Central memory CD8-positive, alpha-beta T cell (primary cell): ENCODE data around the gene ALB.

Source experiments
- ATAC-seq: fragments of 150-1000 bp; cut with Tn5 transposase; replicated peaks from 2 replicates; pipeline ENCODE4 v1.10.0; 2022; ENCODE audit warnings: mild to moderate bottlenecking, moderate FRiP score, moderate number of reproducible peaks; ENCODE audit not compliant: poor library complexity, severe bottlenecking; ENCODE audit errors: extremely low read depth
- DNase-seq, 2 donors: peaks; one replicate each; pipeline ENCODE4 v3.0.0; 2021; ENCODE audit warnings: low spot score in 2 of 2
- H3K27ac Mint-ChIP-seq: one replicate; pipeline ENCODE4 v1.8.0; 2022; ENCODE audit warnings: low read depth, mild to moderate bottlenecking, moderate library complexity, mixed read lengths
- H3K27me3 Mint-ChIP-seq: one replicate; pipeline ENCODE4 v1.8.0; 2022; ENCODE audit warnings: mixed read lengths
- H3K36me3 Mint-ChIP-seq: one replicate; pipeline ENCODE4 v1.8.0; 2022; ENCODE audit warnings: mild to moderate bottlenecking, moderate library complexity, mixed read lengths; ENCODE audit not compliant: insufficient read depth
- H3K4me1 Mint-ChIP-seq: one replicate; pipeline ENCODE4 v1.8.0; 2022; ENCODE audit warnings: mixed read lengths
- H3K4me3 Mint-ChIP-seq: one replicate; pipeline ENCODE4 v1.8.0; 2022; ENCODE audit warnings: mild to moderate bottlenecking, moderate library complexity, mixed read lengths
- H3K9me3 Mint-ChIP-seq: one replicate; pipeline ENCODE4 v1.8.0; 2022; ENCODE audit warnings: mixed read lengths

The ALB gene

GRCh38 chr4:73437558-73437956, 33.5 kb downstream of the ALB start:
- Mint-ChIP-seq H3K27ac (no peak overlapping the region), H3K4me3 (no peak overlapping the region), H3K36me3 (no peaks in the 10 kb centered on the region), H3K4me1 (no peaks in the 10 kb centered on the region), H3K9me3 (no peaks in the 10 kb centered on the region), H3K27me3 (peaks cover 20% of the 10 kb centered on the region)
- ATAC-seq (no peak), DNase-seq (no peak)

DNA sequence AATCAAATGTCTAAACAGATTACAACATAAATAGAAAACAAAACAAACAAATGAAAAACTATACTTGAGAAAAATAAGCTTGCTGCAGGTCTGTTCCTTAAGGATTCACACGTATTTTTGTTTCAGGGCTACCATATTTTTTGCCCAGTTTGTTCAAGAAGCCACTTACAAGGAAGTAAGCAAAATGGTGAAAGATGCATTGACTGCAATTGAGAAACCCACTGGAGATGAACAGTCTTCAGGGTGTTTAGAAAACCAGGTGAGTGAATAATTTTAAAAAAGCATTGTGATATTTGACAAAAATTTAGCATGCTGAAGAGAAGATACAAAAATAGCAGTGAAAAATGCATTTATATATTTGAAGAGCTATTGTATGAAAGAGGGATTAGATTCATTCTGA, 34.0 kb downstream of the ALB start:
- DNase-seq (no peak), ATAC-seq (no peak)
- no peak overlapping the region for H3K27ac Mint-ChIP-seq
- H3K27me3 Mint-ChIP-seq: peaks cover 16% of the 10 kb centered on the region
- H3K4me3 Mint-ChIP-seq: no peak overlapping the region
- H3K9me3 Mint-ChIP-seq: no peaks in the 10 kb centered on the region
- H3K36me3 Mint-ChIP-seq: no peaks in the 10 kb centered on the region
- H3K4me1 Mint-ChIP-seq: no peaks in the 10 kb centered on the region

GRCh38 chr4:73438582-73439215, 34.6 kb downstream of the ALB start:
- H3K4me1 Mint-ChIP-seq: no peaks in the 10 kb centered on the region
- DNase-seq (no peak), ATAC-seq (no peak)
- H3K9me3 Mint-ChIP-seq: no peaks in the 10 kb centered on the region
- H3K27ac Mint-ChIP-seq: no peak overlapping the region
- H3K36me3 Mint-ChIP-seq: no peaks in the 10 kb centered on the region
- H3K27me3 Mint-ChIP-seq: peaks cover 11% of the 10 kb centered on the region
- H3K4me3 Mint-ChIP-seq: no peak overlapping the region

GRCh38 chr4:73439445-73439844, 35.4 kb downstream of the ALB start:
- DNase-seq (no peak), ATAC-seq (no peak)
- H3K9me3 Mint-ChIP-seq: no peaks in the 10 kb centered on the region
- H3K4me3 Mint-ChIP-seq: no peak overlapping the region
- H3K4me1 Mint-ChIP-seq: no peaks in the 10 kb centered on the region
- H3K27me3 Mint-ChIP-seq: peaks cover 11% of the 10 kb centered on the region
- no peaks in the 10 kb centered on the region for H3K36me3 Mint-ChIP-seq
- no peak overlapping the region for H3K27ac Mint-ChIP-seq

DNA sequence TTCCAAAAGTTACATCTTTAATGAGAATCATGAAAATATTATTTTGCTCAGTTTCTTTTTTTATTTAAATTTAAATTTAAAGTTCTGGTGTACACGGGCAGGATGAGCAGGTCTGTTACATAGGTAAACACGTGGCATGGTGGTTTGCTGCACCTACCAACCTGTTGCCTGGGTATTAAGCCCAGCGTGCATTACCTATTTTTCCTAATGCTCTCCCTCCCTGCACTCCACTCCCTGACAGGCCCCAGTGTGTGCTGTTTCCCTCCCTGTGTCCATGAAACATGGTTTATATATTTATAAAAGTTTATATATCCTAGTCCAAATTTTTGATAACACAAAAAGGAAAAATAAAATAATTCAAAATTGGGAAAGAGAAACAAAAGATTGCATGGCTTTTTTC, 35.9 kb downstream of the ALB start:
- Mint-ChIP-seq H3K27ac (no peak overlapping the region), H3K4me1 (no peaks in the 10 kb centered on the region), H3K36me3 (no peaks in the 10 kb centered on the region), H3K4me3 (no peak overlapping the region), H3K9me3 (no peaks in the 10 kb centered on the region), H3K27me3 (peaks cover 11% of the 10 kb centered on the region)
- DNase-seq: no peak
- ATAC-seq: no peak

DNA sequence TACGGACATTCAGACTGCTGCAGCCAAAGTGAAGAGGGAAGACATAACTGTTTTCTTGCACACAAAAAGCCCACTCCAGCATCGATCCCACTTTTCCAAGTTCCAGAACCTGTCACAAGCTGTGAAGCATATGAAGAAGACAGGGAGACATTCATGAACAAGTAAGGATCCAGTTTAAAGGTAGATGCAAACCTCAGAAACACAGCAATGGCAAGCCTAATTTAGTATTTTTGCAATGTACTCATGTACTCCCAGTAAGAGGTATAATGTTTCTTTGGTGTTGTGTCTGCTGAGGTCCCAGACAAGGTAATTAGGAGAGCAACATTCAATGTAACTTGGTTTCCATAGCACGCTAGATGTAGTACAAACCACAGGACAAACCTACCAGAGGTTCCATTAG, 36.6 kb downstream of the ALB start:
- Mint-ChIP-seq H3K36me3 (no peaks in the 10 kb centered on the region), H3K4me3 (no peak overlapping the region), H3K27ac (no peak overlapping the region), H3K9me3 (no peaks in the 10 kb centered on the region), H3K4me1 (no peaks in the 10 kb centered on the region), H3K27me3 (peaks cover 11% of the 10 kb centered on the region)
- no peak for DNase-seq
- no peak for ATAC-seq

DNA sequence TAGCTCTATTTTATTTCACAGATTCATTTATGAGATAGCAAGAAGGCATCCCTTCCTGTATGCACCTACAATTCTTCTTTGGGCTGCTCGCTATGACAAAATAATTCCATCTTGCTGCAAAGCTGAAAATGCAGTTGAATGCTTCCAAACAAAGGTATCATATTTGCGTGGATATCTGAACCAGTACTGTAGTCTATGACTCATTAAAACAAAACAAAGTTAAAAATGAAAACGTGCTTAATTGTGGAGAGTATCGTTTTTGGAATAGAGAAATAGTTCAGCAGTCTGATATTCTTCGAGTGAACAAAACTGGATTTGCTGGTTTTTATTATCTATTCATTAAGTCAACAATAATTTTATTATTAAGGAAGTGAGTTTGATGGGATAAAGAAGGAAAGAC, 38.2 kb downstream of the ALB start:
- Mint-ChIP-seq H3K27me3 (peaks cover 11% of the 10 kb centered on the region), H3K4me3 (no peak overlapping the region), H3K9me3 (no peaks in the 10 kb centered on the region), H3K4me1 (no peaks in the 10 kb centered on the region), H3K36me3 (no peaks in the 10 kb centered on the region), H3K27ac (no peak overlapping the region)
- ATAC-seq (no peak), DNase-seq (no peak)

- ATAC-seq: no peak
- H3K4me1 Mint-ChIP-seq: no peaks in the 10 kb centered on the region
- H3K36me3 Mint-ChIP-seq: no peaks in the 10 kb centered on the region
Observed at GRCh38 chr4:73443224-73443623, 39.1 kb downstream of the ALB start.

GRCh38 chr4:73445383-73446335, 41.6 kb downstream of the ALB start:
- no peaks in the 10 kb centered on the region for H3K9me3 Mint-ChIP-seq
- no peak for ATAC-seq
- H3K27ac Mint-ChIP-seq: no peak overlapping the region

More at GRCh38 chr4:73443224-73443623, 39.1 kb downstream of the ALB start:
- Mint-ChIP-seq H3K27me3 (peaks cover 11% of the 10 kb centered on the region), H3K27ac (no peak overlapping the region), H3K9me3 (no peaks in the 10 kb centered on the region), H3K4me3 (no peak overlapping the region)
- no peak for DNase-seq

DNA sequence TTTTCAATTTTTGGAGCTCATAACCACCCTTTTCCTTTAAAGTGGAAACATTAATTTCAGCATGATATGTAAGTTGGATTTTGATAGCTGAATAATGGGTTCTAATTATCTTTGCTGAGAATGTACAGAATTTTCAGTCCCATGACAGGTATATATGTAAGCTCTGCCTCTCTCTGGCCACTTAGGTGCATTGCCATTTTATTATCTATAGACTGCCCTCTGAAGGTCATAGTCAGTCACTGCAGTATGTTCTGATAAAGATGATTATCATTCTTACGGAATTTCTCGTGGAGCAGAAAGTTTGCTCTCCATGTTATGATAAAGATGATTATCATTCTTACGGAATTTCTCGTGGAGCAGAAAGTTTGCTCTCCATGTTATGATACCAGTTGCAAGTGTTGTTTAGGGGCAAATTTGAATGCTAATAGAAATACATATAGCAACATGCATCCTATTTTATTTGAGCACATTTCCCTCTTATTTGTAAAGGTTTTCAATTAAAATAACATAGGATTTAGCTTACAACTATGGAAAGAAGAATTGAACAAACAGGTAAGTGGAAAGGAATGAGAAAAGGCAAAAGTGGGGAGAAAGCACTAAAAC, 42.4 kb downstream of the ALB start:
- Mint-ChIP-seq H3K9me3 (no peaks in the 10 kb centered on the region), H3K27me3 (peaks cover 9% of the 10 kb centered on the region), H3K36me3 (no peaks in the 10 kb centered on the region), H3K4me1 (no peaks in the 10 kb centered on the region), H3K27ac (no peak overlapping the region), H3K4me3 (no peak overlapping the region)
- ATAC-seq (no peak), DNase-seq (no peak)

More at GRCh38 chr4:73445383-73446335, 41.6 kb downstream of the ALB start:
- H3K36me3 Mint-ChIP-seq: no peaks in the 10 kb centered on the region
- no peak for DNase-seq
- no peak overlapping the region for H3K4me3 Mint-ChIP-seq
- H3K4me1 Mint-ChIP-seq: no peaks in the 10 kb centered on the region
- H3K27me3 Mint-ChIP-seq: peaks cover 11% of the 10 kb centered on the region

DNA sequence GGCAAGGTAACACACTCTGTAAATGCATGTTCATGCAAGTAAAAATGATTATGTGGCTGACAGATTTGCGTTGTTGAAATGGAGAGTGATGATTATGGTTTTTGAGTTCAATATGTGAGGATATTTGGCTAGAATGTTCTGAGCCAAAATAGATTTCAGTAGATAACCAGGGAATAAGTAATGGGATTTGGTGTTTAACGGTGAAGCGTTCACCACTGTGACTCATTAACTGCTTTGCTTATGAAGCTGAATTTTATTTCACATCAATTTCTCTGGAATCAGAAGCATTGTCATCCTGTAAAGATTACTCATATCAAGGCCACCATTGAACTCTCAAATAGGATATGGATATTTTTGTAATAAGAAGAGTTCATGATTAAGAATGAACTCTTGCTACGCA, 43.6 kb downstream of the ALB start:
- no peak for DNase-seq
- Mint-ChIP-seq H3K9me3 (no peaks in the 10 kb centered on the region), H3K4me3 (no peak overlapping the region), H3K4me1 (no peaks in the 10 kb centered on the region), H3K27ac (no peak overlapping the region), H3K36me3 (no peaks in the 10 kb centered on the region), H3K27me3 (no peaks in the 10 kb centered on the region)
- no peak for ATAC-seq

DNA sequence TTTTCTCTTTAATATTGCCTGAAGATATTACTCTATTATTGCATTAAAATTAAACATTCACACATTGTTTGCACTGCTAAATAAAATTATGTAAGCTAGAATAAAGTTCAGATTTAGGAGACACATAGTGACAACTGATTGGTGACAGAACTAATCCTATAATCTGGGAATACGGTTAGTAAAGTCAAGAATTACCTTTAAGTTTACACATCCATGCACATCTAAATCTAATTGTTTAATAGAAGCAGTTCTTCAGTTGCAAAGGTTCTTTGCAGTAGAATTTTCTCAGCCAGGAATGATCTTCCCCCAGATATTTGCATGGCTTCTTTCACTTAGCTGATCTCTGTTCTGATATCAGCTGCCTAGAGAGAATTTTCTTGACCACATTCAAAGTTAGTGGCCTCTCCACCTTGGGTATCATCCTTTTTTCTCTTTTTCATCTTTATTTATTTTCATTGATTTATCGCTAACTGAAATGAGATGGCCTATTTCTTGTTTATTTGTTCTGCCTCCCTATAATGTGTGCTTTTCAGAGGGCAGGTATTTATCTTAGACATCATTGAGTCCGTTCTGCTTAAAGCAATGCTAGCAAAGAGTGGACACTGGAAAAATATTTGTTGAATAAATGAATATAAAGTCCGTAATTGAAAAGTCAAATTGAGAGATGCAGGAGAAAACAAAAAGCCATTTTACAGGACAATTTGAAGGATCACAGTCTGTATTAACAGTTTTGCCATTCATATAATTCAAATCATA, 44.5 kb downstream of the ALB start:
- DNase-seq (no peak), ATAC-seq (no peak)
- Mint-ChIP-seq H3K4me3 (no peak overlapping the region), H3K4me1 (no peaks in the 10 kb centered on the region), H3K9me3 (peaks cover 5% of the 10 kb centered on the region), H3K27me3 (no peaks in the 10 kb centered on the region), H3K36me3 (no peaks in the 10 kb centered on the region), H3K27ac (no peak overlapping the region)
